Osteoblast (primary cell): ENCODE measurements around the gene SLC35F5. TPM values are rescaled to one million over a fixed set of nuclear protein-coding genes. Genes with fewer than 3 reads are reported as not detected.
A peak's percentile ranks its signal among the peaks of the same experiment; 100 is the strongest.
"Not testable (repeated sequence)": the region's sequence is repeated elsewhere in the genome, so short reads cannot be mapped to it uniquely, and the experiment has no call there.

ENCODE experiments used
- DNase-seq: peaks from one replicate; pipeline ENCODE4 v3.0.0; 2011; ENCODE audit warnings: low spot score, mixed read lengths; ENCODE audit not compliant: insufficient read length; ENCODE audit errors: missing footprints
- H2AFZ ChIP-seq: 2 replicates; pipeline ENCODE4 v1.6.0; 2011; ENCODE audit warnings: mild to moderate bottlenecking, low read length
- H3K27ac ChIP-seq: 2 replicates; pipeline ENCODE4 v1.5.1; 2011; ENCODE audit warnings: mild to moderate bottlenecking, low read depth, low read length, moderate library complexity
- H3K27me3 ChIP-seq: 2 replicates; pipeline ENCODE4 v1.6.0; 2012; ENCODE audit warnings: mild to moderate bottlenecking, control low read depth, inconsistent platforms, low read length, moderate library complexity; ENCODE audit not compliant: insufficient read depth
- H3K36me3 ChIP-seq: 2 replicates; pipeline ENCODE4 v1.5.1; 2011; ENCODE audit warnings: mild to moderate bottlenecking, low read length, control low read depth, moderate library complexity; ENCODE audit not compliant: insufficient read depth
- H3K4me1 ChIP-seq: 2 replicates; pipeline ENCODE4 v1.5.1; 2011; ENCODE audit warnings: mild to moderate bottlenecking, low read length, control low read depth, moderate library complexity; ENCODE audit not compliant: insufficient read depth
- H3K4me2 ChIP-seq: 2 replicates; pipeline ENCODE4 v1.6.0; 2011; ENCODE audit warnings: mild to moderate bottlenecking, low read length; ENCODE audit not compliant: insufficient read depth
- H3K4me3 ChIP-seq: fragments of 200-600 bp; sonication (generic); 3 replicates; pipeline ENCODE4 v1.5.1; 2012; ENCODE audit warnings: mild to moderate bottlenecking, low read length, inconsistent platforms; ENCODE audit not compliant: insufficient read depth
- H3K79me2 ChIP-seq: 2 replicates; pipeline ENCODE4 v1.6.0; 2012; ENCODE audit warnings: mild to moderate bottlenecking, low read length, control low read depth, inconsistent platforms; ENCODE audit not compliant: insufficient read depth
- H3K9me3 ChIP-seq: 2 replicates; pipeline ENCODE4 v1.5.1; 2011; ENCODE audit warnings: low read depth, low read length, control low read depth
- H4K20me1 ChIP-seq: 2 replicates; pipeline ENCODE4 v1.6.0; 2012; ENCODE audit warnings: mild to moderate bottlenecking, low read length, control low read depth; ENCODE audit not compliant: insufficient read depth
- CTCF ChIP-seq: IDR thresholded peaks from 2 replicates; pipeline ENCODE4 v1.5.1; 2011; ENCODE audit warnings: mild to moderate bottlenecking, low read depth, low read length, moderate library complexity; ENCODE audit errors: extremely low read depth
- total RNA-seq: library from RNA; depleted of rRNA; stranded (reverse); fragments of >200 nt; gene quantifications from 2 replicates; pipeline ENCODE4 v1.2.3, GENCODE V29; 2012

Gene SLC35F5
- total RNA-seq, 1 donor: 245 TPM

GRCh38 chr2:113703386-113704299 lies 52.8 kb downstream of the SLC35F5 start:
- Histone ChIP-seq H3K9me3 (no peaks in the 10 kb centered on the region), H4K20me1 (no peaks in the 10 kb centered on the region), H3K4me2 (no peak overlapping the region), H3K27ac (no peak overlapping the region), H3K4me1 (no peaks in the 10 kb centered on the region), H3K79me2 (no peaks in the 10 kb centered on the region), H3K4me3 (no peak overlapping the region), H3K27me3 (no peaks in the 10 kb centered on the region), H3K36me3 (peaks cover 4% of the 10 kb centered on the region), H2AFZ (no peak overlapping the region)
- no peak for DNase-seq
- no peak for TF ChIP-seq CTCF

- H3K27ac ChIP-seq: no peak overlapping the region
- TF ChIP-seq CTCF: peak; percentile 27
- peak; percentile 80 for DNase-seq
- no peak overlapping the region for H3K4me3 ChIP-seq
- H3K9me3 ChIP-seq: no peaks in the 10 kb centered on the region
- H3K79me2 ChIP-seq: no peaks in the 10 kb centered on the region
- H3K27me3 ChIP-seq: no peaks in the 10 kb centered on the region
- H3K36me3 ChIP-seq: peaks cover 4% of the 10 kb centered on the region
- no peaks in the 10 kb centered on the region for H4K20me1 ChIP-seq
- no peak overlapping the region for H2AFZ ChIP-seq
- peak overlapping the region; percentile 61 for H3K4me2 ChIP-seq
- no peaks in the 10 kb centered on the region for H3K4me1 ChIP-seq
Measured at GRCh38 chr2:113700186-113700841, 56.1 kb downstream of the SLC35F5 start.

GRCh38 chr2:113698892-113699447 lies 57.5 kb downstream of the SLC35F5 start:
- no peak overlapping the region for H3K4me3 ChIP-seq
- DNase-seq: peak; percentile 63
- no peaks in the 10 kb centered on the region for H4K20me1 ChIP-seq
- H3K4me1 ChIP-seq: no peaks in the 10 kb centered on the region
- no peaks in the 10 kb centered on the region for H3K36me3 ChIP-seq
- no peak for TF ChIP-seq CTCF
- H3K4me2 ChIP-seq: no peak overlapping the region
- no peak overlapping the region for H2AFZ ChIP-seq
- H3K9me3 ChIP-seq: no peaks in the 10 kb centered on the region
- H3K27me3 ChIP-seq: no peaks in the 10 kb centered on the region
- H3K27ac ChIP-seq: no peak overlapping the region
- no peaks in the 10 kb centered on the region for H3K79me2 ChIP-seq

- H3K27ac ChIP-seq, H3K4me2 ChIP-seq, H3K27me3 ChIP-seq, H3K4me1 ChIP-seq, H2AFZ ChIP-seq, H3K36me3 ChIP-seq, DNase-seq, H3K4me3 ChIP-seq, H3K9me3 ChIP-seq, H3K79me2 ChIP-seq, H4K20me1 ChIP-seq: not testable (repeated sequence)
Measured at GRCh38 chr2:113698251-113698650, 58.2 kb downstream of the SLC35F5 start.
